Panc1 (cell line): ENCODE results near the gene GAMT. TPM values are rescaled to one million over a fixed set of nuclear protein-coding genes. Genes with fewer than 3 reads are reported as not detected.

Experiments
- ATAC-seq: fragments of 200-7000 bp; cut with Tn5 transposase; 2 replicates; pipeline ENCODE4 v1.9.1; 2020; ENCODE audit warnings: mild to moderate bottlenecking, moderate library complexity
- BruUV-seq: library from RNA; stranded (reverse); fragments of 400-500 nt; replicated peaks from 2 replicates; lab custom pipeline; 2021; lab: Mats Ljungman, UMichigan
- CTCF ChIA-PET: fragments of 300-600 bp; sonication (Branson Sonifier 250); formaldehyde crosslinking; loops from one replicate; lab custom pipeline; 2022; ENCODE audit warnings: antibody characterized with exemption; lab: Charles Lee
- POLR2A ChIA-PET: fragments of 300-600 bp; sonication (Branson Sonifier 250); formaldehyde crosslinking; loops from one replicate; lab custom pipeline; 2022; ENCODE audit warnings: antibody characterized with exemption; lab: Charles Lee
- DNase-seq: peaks from one replicate; pipeline ENCODE4 v3.0.0-alpha.2; 2010; ENCODE audit warnings: low read depth, low spot score
- H3K27ac ChIP-seq: 2 replicates; pipeline ENCODE4 v1.5.1; 2011; ENCODE audit warnings: mild to moderate bottlenecking, low read length, inconsistent platforms
- H3K27me3 ChIP-seq: fragments of 200-500 bp; sonication (Bioruptor generic); 2 replicates; pipeline ENCODE4 v1.6.0; 2014; ENCODE audit warnings: low read length, inconsistent platforms; ENCODE audit not compliant: control insufficient read depth, insufficient read depth
- H3K36me3 ChIP-seq: fragments of 200-500 bp; sonication (Bioruptor generic); 2 replicates; pipeline ENCODE4 v1.5.1; 2014; ENCODE audit warnings: inconsistent platforms, mild to moderate bottlenecking, low read length, moderate library complexity; ENCODE audit not compliant: control insufficient read depth, insufficient read depth
- H3K4me1 ChIP-seq: 2 replicates; pipeline ENCODE4 v1.5.1; 2011; ENCODE audit warnings: inconsistent platforms, mild to moderate bottlenecking, low read length, moderate library complexity; ENCODE audit not compliant: control insufficient read depth, insufficient read depth
- H3K4me3 ChIP-seq, 2 experiments: 2 replicates each; pipeline ENCODE4 v1.5.1; 2011 to 2012; ENCODE audit warnings: low read depth in 2 of 2, low read length in 2 of 2, mild to moderate bottlenecking in 2 of 2, inconsistent platforms in 1 of 2, moderate library complexity in 1 of 2
- H3K9me3 ChIP-seq: fragments of 200-500 bp; sonication (Bioruptor generic); 2 replicates; pipeline ENCODE4 v1.5.1; 2014; ENCODE audit warnings: low read depth, mild to moderate bottlenecking, inconsistent platforms, low read length, moderate library complexity; ENCODE audit not compliant: control insufficient read depth, insufficient read depth
- POLR2AphosphoS5 ChIP-seq: IDR thresholded peaks from 2 replicates; pipeline ENCODE4 v1.6.1; 2012; ENCODE audit warnings: mild to moderate bottlenecking, low read depth, low read length, moderate library complexity
- SIN3A ChIP-seq: IDR thresholded peaks from 2 replicates; pipeline ENCODE4 v1.6.1; 2012; ENCODE audit warnings: low read depth, mild to moderate bottlenecking, low read length, moderate library complexity, borderline replicate concordance; ENCODE audit not compliant: insufficient read depth
- TCF7L2 ChIP-seq: IDR thresholded peaks from 2 replicates; pipeline ENCODE4 v1.6.1; 2011; ENCODE audit warnings: mild to moderate bottlenecking, low read depth, low read length, inconsistent platforms
- in situ Hi-C: cut with HindIII; loops from 2 replicates; pipeline ENCODE4 v1.10.0; 2016; ENCODE audit warnings: low sequenced_read_pairs, low pct_unique_long_range_greater_than_20kb
- intact Hi-C: fragments of 100-400 bp; cut with micrococcal nuclease; formaldehyde crosslinking; loops from one replicate; pipeline ENCODE4 v1.10.0; 2022; ENCODE audit not compliant: unreplicated experiment
- total RNA-seq: library from RNA; stranded (reverse); gene quantifications from one replicate; pipeline ENCODE4 v1.2.1, GENCODE V29; 2021; ENCODE audit not compliant: unreplicated experiment
- TF ChIP-seq, protein P1 (sequence below), 2 experiments: IDR thresholded peaks; 2 replicates each; pipeline ENCODE4 v1.6.1; 2011 to 2012; ENCODE audit warnings: low read depth in 2 of 2, control low read depth in 1 of 2, low read length in 1 of 2, mild to moderate bottlenecking in 1 of 2, moderate library complexity in 1 of 2; ENCODE audit not compliant: insufficient read depth in 1 of 2
- TF ChIP-seq, protein P2 (sequence below): fragments of 450-650 bp; IDR thresholded peaks from 2 replicates; pipeline ENCODE4 v1.5.1; 2017; ENCODE audit warnings: mild to moderate bottlenecking

Gene GAMT
- total RNA-seq, 1 experiment from 2014 or later = 21.2 TPM

- intact Hi-C loops = no loop called here
- ATAC-seq = no peak
- H3K36me3 ChIP-seq = peaks cover 7% of the 10 kb centered on the region
Observed at GRCh38 chr19:1360818-1361461, 40.4 kb downstream of the GAMT start.

GRCh38 chr19:1360126-1360817 is 41.1 kb downstream of the GAMT start:
- TF ChIP-seq SIN3A (no peak), TCF7L2 (no peak)
- TF ChIP-seq, protein P1, sequence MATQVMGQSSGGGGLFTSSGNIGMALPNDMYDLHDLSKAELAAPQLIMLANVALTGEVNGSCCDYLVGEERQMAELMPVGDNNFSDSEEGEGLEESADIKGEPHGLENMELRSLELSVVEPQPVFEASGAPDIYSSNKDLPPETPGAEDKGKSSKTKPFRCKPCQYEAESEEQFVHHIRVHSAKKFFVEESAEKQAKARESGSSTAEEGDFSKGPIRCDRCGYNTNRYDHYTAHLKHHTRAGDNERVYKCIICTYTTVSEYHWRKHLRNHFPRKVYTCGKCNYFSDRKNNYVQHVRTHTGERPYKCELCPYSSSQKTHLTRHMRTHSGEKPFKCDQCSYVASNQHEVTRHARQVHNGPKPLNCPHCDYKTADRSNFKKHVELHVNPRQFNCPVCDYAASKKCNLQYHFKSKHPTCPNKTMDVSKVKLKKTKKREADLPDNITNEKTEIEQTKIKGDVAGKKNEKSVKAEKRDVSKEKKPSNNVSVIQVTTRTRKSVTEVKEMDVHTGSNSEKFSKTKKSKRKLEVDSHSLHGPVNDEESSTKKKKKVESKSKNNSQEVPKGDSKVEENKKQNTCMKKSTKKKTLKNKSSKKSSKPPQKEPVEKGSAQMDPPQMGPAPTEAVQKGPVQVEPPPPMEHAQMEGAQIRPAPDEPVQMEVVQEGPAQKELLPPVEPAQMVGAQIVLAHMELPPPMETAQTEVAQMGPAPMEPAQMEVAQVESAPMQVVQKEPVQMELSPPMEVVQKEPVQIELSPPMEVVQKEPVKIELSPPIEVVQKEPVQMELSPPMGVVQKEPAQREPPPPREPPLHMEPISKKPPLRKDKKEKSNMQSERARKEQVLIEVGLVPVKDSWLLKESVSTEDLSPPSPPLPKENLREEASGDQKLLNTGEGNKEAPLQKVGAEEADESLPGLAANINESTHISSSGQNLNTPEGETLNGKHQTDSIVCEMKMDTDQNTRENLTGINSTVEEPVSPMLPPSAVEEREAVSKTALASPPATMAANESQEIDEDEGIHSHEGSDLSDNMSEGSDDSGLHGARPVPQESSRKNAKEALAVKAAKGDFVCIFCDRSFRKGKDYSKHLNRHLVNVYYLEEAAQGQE (IDR thresholded peaks at IDR 0.05; ENCODE audit: insufficient read depth in 1 of 2, low read depth in 2 of 2, low read length in 1 of 2) = no peak
- intact Hi-C loops (no loop called here), in situ Hi-C loops (no loop called here)
- CTCF ChIA-PET = no interaction called here
- Histone ChIP-seq H3K9me3 (no peaks in the 10 kb centered on the region), H3K27me3 (no peaks in the 10 kb centered on the region), H3K4me1 (peaks cover 8% of the 10 kb centered on the region), H3K36me3 (peaks cover 7% of the 10 kb centered on the region), H3K4me3 (no peak overlapping the region), H3K27ac (no peak overlapping the region)
- ATAC-seq (no peak), DNase-seq (no peak)
- POLR2A ChIA-PET = no interaction called here
- no TSS peak for BruUV-seq

More at GRCh38 chr19:1360818-1361461, 40.4 kb downstream of the GAMT start:
- H3K4me3 ChIP-seq = no peak overlapping the region
- no peak overlapping the region for H3K27ac ChIP-seq
- no TSS peak for BruUV-seq
- H3K4me1 ChIP-seq = peaks cover 5% of the 10 kb centered on the region
- ChIA-PET POLR2A (no interaction called here), CTCF (no interaction called here)
- no peaks in the 10 kb centered on the region for H3K9me3 ChIP-seq
- TF ChIP-seq, protein P1 (IDR thresholded peaks at IDR 0.05; ENCODE audit: insufficient read depth in 1 of 2, low read depth in 2 of 2, low read length in 1 of 2) = no peak
- TF ChIP-seq SIN3A (no peak), TCF7L2 (no peak), POLR2AphosphoS5 (no peak)
- TF ChIP-seq, protein P2, sequence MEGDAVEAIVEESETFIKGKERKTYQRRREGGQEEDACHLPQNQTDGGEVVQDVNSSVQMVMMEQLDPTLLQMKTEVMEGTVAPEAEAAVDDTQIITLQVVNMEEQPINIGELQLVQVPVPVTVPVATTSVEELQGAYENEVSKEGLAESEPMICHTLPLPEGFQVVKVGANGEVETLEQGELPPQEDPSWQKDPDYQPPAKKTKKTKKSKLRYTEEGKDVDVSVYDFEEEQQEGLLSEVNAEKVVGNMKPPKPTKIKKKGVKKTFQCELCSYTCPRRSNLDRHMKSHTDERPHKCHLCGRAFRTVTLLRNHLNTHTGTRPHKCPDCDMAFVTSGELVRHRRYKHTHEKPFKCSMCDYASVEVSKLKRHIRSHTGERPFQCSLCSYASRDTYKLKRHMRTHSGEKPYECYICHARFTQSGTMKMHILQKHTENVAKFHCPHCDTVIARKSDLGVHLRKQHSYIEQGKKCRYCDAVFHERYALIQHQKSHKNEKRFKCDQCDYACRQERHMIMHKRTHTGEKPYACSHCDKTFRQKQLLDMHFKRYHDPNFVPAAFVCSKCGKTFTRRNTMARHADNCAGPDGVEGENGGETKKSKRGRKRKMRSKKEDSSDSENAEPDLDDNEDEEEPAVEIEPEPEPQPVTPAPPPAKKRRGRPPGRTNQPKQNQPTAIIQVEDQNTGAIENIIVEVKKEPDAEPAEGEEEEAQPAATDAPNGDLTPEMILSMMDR = no peak
- DNase-seq = no peak
- in situ Hi-C loops = no loop called here
- no peaks in the 10 kb centered on the region for H3K27me3 ChIP-seq
